K562 (cell line): ENCODE data around the gene TGDS. TPM values are rescaled to one million over a fixed set of nuclear protein-coding genes. Genes with fewer than 3 reads are reported as not detected.

ENCODE experiments used
- DACH1 ChIP-seq: fragments of 450-650 bp; IDR thresholded peaks from 2 replicates; pipeline ENCODE4 v1.6.1; 2018; ENCODE audit not compliant: partially characterized antibody
- GATAD2B ChIP-seq: fragments of 450-650 bp; IDR thresholded peaks from 2 replicates; pipeline ENCODE4 v1.6.1; 2017; ENCODE audit warnings: mild to moderate bottlenecking, borderline replicate concordance
- KAT7 ChIP-seq: sonication (generic); formaldehyde crosslinking; IDR thresholded peaks from 2 replicates; pipeline ENCODE4 v1.8.0; 2022; ENCODE audit warnings: missing genetic modification reagents, mild to moderate bottlenecking, borderline replicate concordance
- KDM4B ChIP-seq, 2 experiments: fragments of 450-650 bp in 1 of 2; sonication (generic) in 1 of 2; IDR thresholded peaks; 2 replicates each; pipeline ENCODE4 v1.6.1; 2016 to 2017; ENCODE audit warnings: borderline replicate concordance in 2 of 2, antibody characterized with exemption in 1 of 2, low read depth in 1 of 2, mild to moderate bottlenecking in 1 of 2
- MAFK ChIP-seq: IDR thresholded peaks from 2 replicates; pipeline ENCODE4 v1.6.1; 2011; ENCODE audit warnings: low read length, improper control_type of control experiment
- NFIC ChIP-seq: fragments of 450-650 bp; IDR thresholded peaks from 2 replicates; pipeline ENCODE4 v1.6.1; 2017; ENCODE audit warnings: mild to moderate bottlenecking, inconsistent platforms
- NFRKB ChIP-seq: fragments of 450-650 bp; IDR thresholded peaks from 2 replicates; pipeline ENCODE4 v1.6.1; 2016; ENCODE audit warnings: low read depth
- U2AF1 ChIP-seq: fragments of 200-400 bp; formaldehyde crosslinking; optimal IDR thresholded peaks from 2 replicates; pipeline ENCODE3; 2017; ENCODE audit warnings: mild to moderate bottlenecking, low read depth, low read length, moderate library complexity
- ZBTB1 ChIP-seq: sonication (generic); formaldehyde crosslinking; IDR thresholded peaks from 2 replicates; pipeline ENCODE4 v1.8.1; 2023; ENCODE audit warnings: missing genetic modification reagents, low read depth, mild to moderate bottlenecking, borderline replicate concordance
- ZNF707 ChIP-seq: fragments of 250-450 bp; sonication (Bioruptor Pico); conservative IDR thresholded peaks from 2 replicates; pipeline ENCODE4 v1.8.0; 2022; ENCODE audit warnings: inconsistent platforms, mild to moderate bottlenecking, moderate library complexity
- ZZZ3 ChIP-seq: fragments of 450-650 bp; IDR thresholded peaks from 2 replicates; pipeline ENCODE4 v1.6.1; 2016; ENCODE audit warnings: antibody characterized with exemption, mild to moderate bottlenecking, moderate library complexity
- polyA plus RNA-seq, 8 experiments: library from polyadenylated mRNA; depleted of rRNA in 4 of 8; stranded (reverse) in 5 of 8; unstranded in 3 of 8; fragments of >200 nt; fragmentation: Nextera tagmentation in 2 of 8; fragmentation: Illumina TruSeq in 1 of 8; extraction: Ambion mirVana in 2 of 8; extraction: Trizol in 1 of 8; gene quantifications; 2 replicates each; pipeline versions ENCODE4 v1.2.1 to v1.2.3, GENCODE V29; 2011 to 2014; ENCODE audit warnings: inconsistent platforms in 1 of 8, missing spikeins in 1 of 8
- total RNA-seq, 7 experiments: library from RNA; depleted of rRNA in 6 of 7; stranded (reverse); fragments of >200 nt in 6 of 7; fragmentation: Illumina TruSeq in 2 of 7; extraction: Trizol in 2 of 7; gene quantifications; 2 replicates each; pipeline versions ENCODE4 v1.2.1 to v1.2.3, GENCODE V29; 2011 to 2021; ENCODE audit warnings: low replicate concordance in 1 of 7
- TF ChIP-seq, protein P1 (sequence below), 2 experiments: IDR thresholded peaks in 1 of 2; conservative IDR thresholded peaks in 1 of 2; 2 replicates each; pipeline ENCODE4 v1.6.1; 2016; ENCODE audit warnings: low read depth in 2 of 2, mild to moderate bottlenecking in 1 of 2, missing compliant biosample characterization in 1 of 2, missing genetic modification characterization in 1 of 2, moderate library complexity in 1 of 2

The TGDS gene
- total and polyA plus RNA-seq, 9 of the 15 experiments (the other 6 are each of a cell fraction or from before 2014, with no cell fraction given): 9.9 to 43.7 (median 21.4) TPM

DNA sequence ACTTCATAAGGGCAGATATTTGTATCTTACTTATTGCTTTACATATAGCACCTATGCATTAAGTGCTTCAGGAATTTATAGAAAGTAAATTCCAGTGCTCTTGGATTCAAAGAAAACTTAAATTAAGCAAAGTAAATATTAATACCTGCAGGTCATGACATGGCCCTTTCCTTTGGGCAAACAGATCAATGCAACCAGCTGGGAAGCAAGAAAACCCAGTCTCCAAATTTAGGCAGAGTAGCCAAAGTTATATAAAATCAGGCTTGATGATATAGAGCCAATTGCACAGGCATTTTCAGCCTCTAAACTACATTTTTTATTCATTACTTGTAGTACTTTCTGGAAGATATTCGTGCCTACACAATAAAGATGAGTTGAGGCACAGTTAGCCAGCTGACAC is 16.9 kb downstream of the TGDS start (continued):
- TF ChIP-seq, protein P1, sequence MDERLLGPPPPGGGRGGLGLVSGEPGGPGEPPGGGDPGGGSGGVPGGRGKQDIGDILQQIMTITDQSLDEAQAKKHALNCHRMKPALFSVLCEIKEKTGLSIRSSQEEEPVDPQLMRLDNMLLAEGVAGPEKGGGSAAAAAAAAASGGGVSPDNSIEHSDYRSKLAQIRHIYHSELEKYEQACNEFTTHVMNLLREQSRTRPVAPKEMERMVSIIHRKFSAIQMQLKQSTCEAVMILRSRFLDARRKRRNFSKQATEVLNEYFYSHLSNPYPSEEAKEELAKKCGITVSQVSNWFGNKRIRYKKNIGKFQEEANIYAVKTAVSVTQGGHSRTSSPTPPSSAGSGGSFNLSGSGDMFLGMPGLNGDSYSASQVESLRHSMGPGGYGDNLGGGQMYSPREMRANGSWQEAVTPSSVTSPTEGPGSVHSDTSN (CRISPR knock-in tag; IDR thresholded peaks at IDR 0.05; ENCODE audit: low read depth): no peak
- TF ChIP-seq, protein P1 (tag; conservative IDR thresholded peaks at IDR 0.05; ENCODE audit: low read depth): no peak
- TF ChIP-seq ZZZ3 (no peak), NFRKB (no peak), GATAD2B (no peak), KDM4B (IDR thresholded peaks at IDR 0.05; ENCODE audit: borderline replicate concordance in 2 of 2, low read depth in 1 of 2) (no peak), NFIC (no peak), U2AF1 (no peak), ZNF707 (CRISPR knock-in tag) (no peak), MAFK (no peak), DACH1 (no peak), KAT7 (CRISPR knock-in tag) (no peak), ZBTB1 (CRISPR knock-in tag) (no peak)
